ENCODE data around the gene KCNMB4.
A peak's percentile ranks its signal among the peaks of the same experiment; 100 is the strongest.

The KCNMB4 gene

DNA sequence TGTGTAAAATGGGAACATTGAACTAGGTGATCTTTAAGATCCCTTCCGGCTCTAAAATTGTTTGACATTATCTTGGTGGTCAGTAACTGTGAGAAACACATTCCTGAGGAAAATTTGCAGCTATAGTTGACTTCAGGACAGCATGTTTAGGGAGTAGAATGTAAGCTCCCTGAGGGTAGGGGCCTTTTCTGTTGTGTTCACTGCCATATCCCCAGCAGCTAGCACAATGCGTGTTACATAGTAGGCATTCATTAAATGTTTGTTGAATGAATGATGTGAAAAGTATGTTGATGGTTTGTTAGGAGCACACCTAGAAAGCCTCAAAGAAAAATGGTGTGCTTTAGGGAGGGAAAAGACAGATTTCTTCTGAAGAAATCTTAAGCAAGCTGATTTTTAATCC lies 38.5 kb upstream of the KCNMB4 start:
- no peak overlapping the region for H3K14ac ChIP-seq (ENCODE audit: low read length)
- H3K4me2 ChIP-seq (ENCODE audit: low read length) = no peak overlapping the region
- no peak overlapping the region for H3K9ac ChIP-seq (ENCODE audit: low read length)
- no peak overlapping the region for H3K18ac ChIP-seq (ENCODE audit: low read length)
- H2BK120ac ChIP-seq (ENCODE audit: insufficient read depth, low read length, poor library complexity) = no peak overlapping the region
- H3K23ac ChIP-seq (ENCODE audit: low read length) = no peak overlapping the region
- no peak overlapping the region for H2BK5ac ChIP-seq (ENCODE audit: low read depth, low read length, poor library complexity)
- H3K9me3 ChIP-seq (ENCODE audit: insufficient read depth, low read depth, low read length) = no peaks in the 10 kb centered on the region
- no CpG with 5 or more reads among the region's 2 CpGs for WGBS (ENCODE audit: extremely low coverage, insufficient coverage, insufficient read length)
- H3K79me2 ChIP-seq (ENCODE audit: control insufficient read depth, insufficient read depth, low read length, poor library complexity) = no peaks in the 10 kb centered on the region
- H2AFZ ChIP-seq (ENCODE audit: insufficient read depth, low read length, poor library complexity) = no peak overlapping the region
- no peak overlapping the region for H3K4ac ChIP-seq (ENCODE audit: low read depth, low read length)
- no peak overlapping the region for H3K4me3 ChIP-seq (ENCODE audit: low read depth, low read length)
- no peaks in the 10 kb centered on the region for H3K27me3 ChIP-seq (ENCODE audit: insufficient read depth, low read length)
- H2AK5ac ChIP-seq (ENCODE audit: low read length) = no peak overlapping the region
- no peak overlapping the region for H2BK12ac ChIP-seq (ENCODE audit: low read length)
- H3K27ac ChIP-seq (ENCODE audit: low read depth, low read length) = no peak overlapping the region
- DNase-seq = peak; percentile 0 to 50
- H4K12ac ChIP-seq (ENCODE audit: low read depth, low read length) = no peak overlapping the region
- no peak overlapping the region for H4K8ac ChIP-seq (ENCODE audit: low read depth, low read length)
- no peaks in the 10 kb centered on the region for H3K79me1 ChIP-seq (ENCODE audit: low read length)
- no peak overlapping the region for H4K91ac ChIP-seq (ENCODE audit: low read depth, low read length)
- peaks cover 0 to 2% of the 10 kb centered on the region in 2 experiments for H3K36me3 ChIP-seq (ENCODE audit: control insufficient read depth in 1 of 2, insufficient read depth in 2 of 2, low read length in 2 of 2)
- H3K4me1 ChIP-seq (ENCODE audit: control insufficient read depth in 1 of 2, insufficient read depth in 2 of 2, low read length in 2 of 2) = no peaks in the 10 kb centered on the region

DNA sequence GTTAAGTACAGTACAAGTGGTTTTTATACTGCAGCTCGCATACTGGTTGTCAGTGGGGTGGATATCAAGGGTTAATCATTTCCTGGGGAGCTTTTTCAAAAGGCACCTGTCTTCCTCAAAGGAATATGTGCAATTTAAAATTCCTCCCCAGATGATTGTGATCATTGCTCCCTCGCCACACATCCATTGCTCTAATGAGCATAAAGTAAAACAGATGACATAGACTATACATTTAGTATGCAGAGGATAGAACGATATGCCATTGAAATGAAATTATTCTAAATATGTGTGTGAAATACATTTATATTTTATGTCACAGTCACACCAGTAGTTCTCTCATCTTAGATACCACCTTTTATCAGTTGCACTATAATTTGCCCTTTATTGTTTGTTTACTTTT lies 36.4 kb upstream of the KCNMB4 start:
- Histone ChIP-seq H3K9me3 (ENCODE audit: insufficient read depth, low read depth, low read length) (no peaks in the 10 kb centered on the region), H3K79me2 (ENCODE audit: control insufficient read depth, insufficient read depth, low read length, poor library complexity) (no peaks in the 10 kb centered on the region), H3K14ac (ENCODE audit: low read length) (no peak overlapping the region), H3K27ac (ENCODE audit: low read depth, low read length) (no peak overlapping the region), H2AK5ac (ENCODE audit: low read length) (no peak overlapping the region), H4K91ac (ENCODE audit: low read depth, low read length) (no peak overlapping the region), H3K4ac (ENCODE audit: low read depth, low read length) (no peak overlapping the region), H4K8ac (ENCODE audit: low read depth, low read length) (no peak overlapping the region), H3K27me3 (ENCODE audit: insufficient read depth, low read length) (no peaks in the 10 kb centered on the region), H2BK12ac (ENCODE audit: low read length) (no peak overlapping the region), H2AFZ (ENCODE audit: insufficient read depth, low read length, poor library complexity) (no peak overlapping the region), H4K12ac (ENCODE audit: low read depth, low read length) (no peak overlapping the region), H3K23ac (ENCODE audit: low read length) (no peak overlapping the region), H3K79me1 (ENCODE audit: low read length) (no peaks in the 10 kb centered on the region), H3K4me3 (ENCODE audit: low read depth, low read length) (no peak overlapping the region), H3K4me1 (ENCODE audit: control insufficient read depth in 1 of 2, insufficient read depth in 2 of 2, low read length in 2 of 2) (no peaks in the 10 kb centered on the region), H3K4me2 (ENCODE audit: low read length) (no peak overlapping the region), H3K36me3 (ENCODE audit: control insufficient read depth in 1 of 2, insufficient read depth in 2 of 2, low read length in 2 of 2) (peaks cover 0 to 2% of the 10 kb centered on the region in 2 experiments), H3K9ac (ENCODE audit: low read length) (no peak overlapping the region), H3K18ac (ENCODE audit: low read length) (no peak overlapping the region), H2BK5ac (ENCODE audit: low read depth, low read length, poor library complexity) (no peak overlapping the region), H2BK120ac (ENCODE audit: insufficient read depth, low read length, poor library complexity) (no peak overlapping the region)
- DNase-seq = no peak
- no CpG with 5 or more reads among the region's 3 CpGs for WGBS (ENCODE audit: extremely low coverage, insufficient coverage, insufficient read length)

GRCh38 chr12:70330158-70330557 lies 35.9 kb upstream of the KCNMB4 start:
- Histone ChIP-seq H2BK120ac (ENCODE audit: insufficient read depth, low read length, poor library complexity) (no peak overlapping the region), H3K27ac (ENCODE audit: low read depth, low read length) (no peak overlapping the region), H4K12ac (ENCODE audit: low read depth, low read length) (no peak overlapping the region), H3K9ac (ENCODE audit: low read length) (no peak overlapping the region), H3K14ac (ENCODE audit: low read length) (no peak overlapping the region), H2AK5ac (ENCODE audit: low read length) (no peak overlapping the region), H3K4me2 (ENCODE audit: low read length) (no peak overlapping the region), H3K79me2 (ENCODE audit: control insufficient read depth, insufficient read depth, low read length, poor library complexity) (no peaks in the 10 kb centered on the region), H3K9me3 (ENCODE audit: insufficient read depth, low read depth, low read length) (no peaks in the 10 kb centered on the region), H4K8ac (ENCODE audit: low read depth, low read length) (no peak overlapping the region), H3K79me1 (ENCODE audit: low read length) (no peaks in the 10 kb centered on the region), H3K27me3 (ENCODE audit: insufficient read depth, low read length) (no peaks in the 10 kb centered on the region), H4K91ac (ENCODE audit: low read depth, low read length) (no peak overlapping the region), H3K23ac (ENCODE audit: low read length) (no peak overlapping the region), H2BK12ac (ENCODE audit: low read length) (no peak overlapping the region), H3K4me3 (ENCODE audit: low read depth, low read length) (no peak overlapping the region), H3K4me1 (ENCODE audit: control insufficient read depth in 1 of 2, insufficient read depth in 2 of 2, low read length in 2 of 2) (no peaks in the 10 kb centered on the region), H3K4ac (ENCODE audit: low read depth, low read length) (no peak overlapping the region), H3K18ac (ENCODE audit: low read length) (no peak overlapping the region), H2AFZ (ENCODE audit: insufficient read depth, low read length, poor library complexity) (no peak overlapping the region), H2BK5ac (ENCODE audit: low read depth, low read length, poor library complexity) (no peak overlapping the region), H3K36me3 (ENCODE audit: control insufficient read depth in 1 of 2, insufficient read depth in 2 of 2, low read length in 2 of 2) (peaks cover 0 to 2% of the 10 kb centered on the region in 2 experiments)
- DNase-seq = no peak
- no CpG with 5 or more reads among the region's 2 CpGs for WGBS (ENCODE audit: extremely low coverage, insufficient coverage, insufficient read length)

- H3K23ac ChIP-seq (ENCODE audit: low read length) = no peak overlapping the region
- no peak overlapping the region for H3K4me3 ChIP-seq (ENCODE audit: low read depth, low read length)
- H3K4me1 ChIP-seq (ENCODE audit: control insufficient read depth in 1 of 2, insufficient read depth in 2 of 2, low read length in 2 of 2) = no peaks in the 10 kb centered on the region
- H3K27me3 ChIP-seq (ENCODE audit: insufficient read depth, low read length) = no peaks in the 10 kb centered on the region
- no peak overlapping the region for H4K8ac ChIP-seq (ENCODE audit: low read depth, low read length)
- no peak overlapping the region for H3K27ac ChIP-seq (ENCODE audit: low read depth, low read length)
- no peaks in the 10 kb centered on the region for H3K9me3 ChIP-seq (ENCODE audit: insufficient read depth, low read depth, low read length)
- no peak overlapping the region for H3K14ac ChIP-seq (ENCODE audit: low read length)
- peaks cover 0 to 2% of the 10 kb centered on the region in 2 experiments for H3K36me3 ChIP-seq (ENCODE audit: control insufficient read depth in 1 of 2, insufficient read depth in 2 of 2, low read length in 2 of 2)
- H3K79me1 ChIP-seq (ENCODE audit: low read length) = no peaks in the 10 kb centered on the region
- H3K18ac ChIP-seq (ENCODE audit: low read length) = no peak overlapping the region
- H2BK12ac ChIP-seq (ENCODE audit: low read length) = no peak overlapping the region
- H2BK5ac ChIP-seq (ENCODE audit: low read depth, low read length, poor library complexity) = no peak overlapping the region
- no peak overlapping the region for H2AK5ac ChIP-seq (ENCODE audit: low read length)
- no peaks in the 10 kb centered on the region for H3K79me2 ChIP-seq (ENCODE audit: control insufficient read depth, insufficient read depth, low read length, poor library complexity)
- H3K4ac ChIP-seq (ENCODE audit: low read depth, low read length) = no peak overlapping the region
- no peak overlapping the region for H4K12ac ChIP-seq (ENCODE audit: low read depth, low read length)
- H3K4me2 ChIP-seq (ENCODE audit: low read length) = no peak overlapping the region
- H2AFZ ChIP-seq (ENCODE audit: insufficient read depth, low read length, poor library complexity) = no peak overlapping the region
- no peak overlapping the region for H2BK120ac ChIP-seq (ENCODE audit: insufficient read depth, low read length, poor library complexity)
- no peak overlapping the region for H4K91ac ChIP-seq (ENCODE audit: low read depth, low read length)
- H3K9ac ChIP-seq (ENCODE audit: low read length) = no peak overlapping the region
- DNase-seq = peak; percentile 2 to 56
These were observed 33.9 kb upstream of the KCNMB4 start for GRCh38 chr12:70332236-70332635.
